ENCODE results near the gene PRKCE.

The PRKCE gene

DNA sequence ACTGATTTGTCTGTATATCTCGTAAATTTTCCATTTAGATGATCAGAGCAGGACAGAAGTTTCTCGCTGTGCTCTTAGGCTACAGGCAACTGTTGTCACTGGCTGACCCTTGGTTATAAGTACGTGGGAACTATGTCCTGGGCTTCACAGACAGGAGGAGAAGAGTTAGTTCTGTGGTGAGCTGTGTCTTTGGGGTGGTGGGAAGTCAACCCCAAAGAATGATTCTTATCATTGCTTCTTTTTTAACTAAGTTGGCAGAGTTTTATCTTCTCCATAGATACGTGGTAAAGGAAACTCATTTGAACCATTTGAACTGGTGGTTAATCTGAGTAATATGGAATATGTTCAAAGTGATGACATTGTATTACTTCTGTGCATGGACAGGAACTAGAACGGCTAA is 415.1 kb downstream of the PRKCE start:
- no peak for DNase-seq (ENCODE audit: low read depth in 2 of 3, low spot score in 1 of 3)

DNA sequence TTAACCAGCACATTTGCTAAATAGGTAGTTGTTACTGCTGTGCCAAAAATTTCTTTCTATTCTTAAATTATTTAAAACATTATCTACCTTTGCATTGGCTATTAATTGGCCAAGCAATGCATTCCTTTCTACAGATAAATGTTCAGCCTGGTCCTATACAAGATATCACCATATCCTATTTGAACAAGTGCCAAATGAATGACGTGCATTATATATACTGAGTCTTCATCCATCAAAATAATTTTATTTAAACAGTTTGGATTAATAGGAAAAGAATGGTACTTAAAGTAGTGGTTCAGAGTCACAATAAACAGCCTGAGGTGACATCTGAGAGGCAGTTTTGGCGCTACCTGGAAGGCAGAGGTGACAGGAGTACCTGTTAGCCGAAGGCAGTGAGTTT is 415.6 kb downstream of the PRKCE start:
- no peak for DNase-seq (ENCODE audit: low read depth in 2 of 3, low spot score in 1 of 3)

GRCh38 chr2:46067501-46068305 is 416.2 kb downstream of the PRKCE start:
- no peak for DNase-seq (ENCODE audit: low read depth in 2 of 3, low spot score in 1 of 3)

DNA sequence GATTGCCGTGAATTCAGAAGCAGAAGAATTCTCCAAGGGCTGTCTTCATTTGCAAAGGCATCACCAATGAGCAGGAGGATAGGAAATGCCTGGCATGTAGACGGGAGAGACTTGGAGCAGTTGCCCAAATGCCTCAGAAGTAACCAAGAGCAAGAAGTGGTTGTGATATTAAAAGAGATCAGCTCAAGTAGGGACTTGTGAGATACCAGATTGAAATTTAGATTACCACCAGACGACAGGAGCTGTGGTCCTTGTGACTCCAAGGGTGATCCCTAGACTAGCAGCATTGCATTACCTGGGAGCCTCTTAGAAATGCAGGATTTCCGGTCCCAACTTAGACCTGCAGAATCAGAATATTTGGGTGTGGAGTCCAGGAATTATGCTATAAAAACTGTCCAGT is 417.2 kb downstream of the PRKCE start:
- no peak for DNase-seq (ENCODE audit: low read depth in 2 of 3, low spot score in 1 of 3)

- DNase-seq (ENCODE audit: low read depth in 2 of 3, low spot score in 1 of 3) = no peak
Measured at GRCh38 chr2:46071074-46071473, 419.6 kb downstream of the PRKCE start.

GRCh38 chr2:46072101-46072820 is 420.8 kb downstream of the PRKCE start:
- DNase-seq (ENCODE audit: low read depth in 2 of 3, low spot score in 1 of 3) = no peak

DNA sequence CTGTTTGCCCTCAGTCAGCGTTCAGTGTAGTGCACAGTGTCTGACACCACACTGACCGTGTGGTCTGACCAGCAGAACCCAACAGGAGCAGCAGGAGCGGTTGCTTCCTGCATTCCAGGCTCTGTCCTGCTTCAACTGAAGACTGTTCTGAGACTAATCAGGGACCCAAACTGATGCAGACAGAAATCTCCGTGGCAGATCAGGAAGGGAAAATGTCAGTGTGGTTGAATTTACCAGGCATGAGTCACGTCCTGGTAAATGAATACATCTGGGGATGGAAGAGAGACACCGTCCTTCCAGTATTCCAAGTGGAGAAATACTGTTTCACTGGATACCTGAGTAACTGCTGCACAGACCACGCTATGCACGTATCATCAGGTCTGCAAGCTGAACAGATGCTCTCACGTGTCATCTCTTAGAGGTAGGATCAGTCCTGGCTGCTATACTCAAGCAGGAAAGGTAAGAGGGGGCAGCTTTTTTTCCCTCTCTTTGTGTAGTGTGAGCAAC is 422.1 kb downstream of the PRKCE start:
- DNase-seq (ENCODE audit: low read depth in 2 of 3, low spot score in 1 of 3) = no peak

GRCh38 chr2:46074501-46074900 is 423.0 kb downstream of the PRKCE start:
- no peak for DNase-seq (ENCODE audit: low read depth in 2 of 3, low spot score in 1 of 3)

DNA sequence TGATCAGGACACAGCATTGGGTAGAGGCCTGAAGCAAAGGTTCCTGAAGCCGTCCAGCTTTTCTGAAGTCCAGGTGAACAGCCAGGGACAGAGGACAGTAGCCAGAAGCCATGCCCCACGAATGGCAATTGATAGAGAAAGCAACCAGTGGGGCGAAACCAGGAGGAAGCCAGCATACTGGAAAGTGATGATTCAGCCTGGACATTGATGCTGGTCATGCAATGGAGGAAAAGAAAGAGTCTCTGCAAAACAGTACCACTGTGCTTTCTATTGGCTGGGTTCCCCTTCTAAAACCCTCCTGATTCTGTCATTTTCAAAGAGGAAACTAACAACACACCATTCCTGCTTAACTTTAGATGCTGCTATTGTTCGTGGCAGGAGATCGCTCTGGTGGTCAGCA is 424.4 kb downstream of the PRKCE start:
- DNase-seq (ENCODE audit: low read depth in 2 of 3, low spot score in 1 of 3) = no peak

- no peak for DNase-seq (ENCODE audit: low read depth in 2 of 3, low spot score in 1 of 3)
Measured at GRCh38 chr2:46076251-46076650, 424.8 kb downstream of the PRKCE start.

DNA sequence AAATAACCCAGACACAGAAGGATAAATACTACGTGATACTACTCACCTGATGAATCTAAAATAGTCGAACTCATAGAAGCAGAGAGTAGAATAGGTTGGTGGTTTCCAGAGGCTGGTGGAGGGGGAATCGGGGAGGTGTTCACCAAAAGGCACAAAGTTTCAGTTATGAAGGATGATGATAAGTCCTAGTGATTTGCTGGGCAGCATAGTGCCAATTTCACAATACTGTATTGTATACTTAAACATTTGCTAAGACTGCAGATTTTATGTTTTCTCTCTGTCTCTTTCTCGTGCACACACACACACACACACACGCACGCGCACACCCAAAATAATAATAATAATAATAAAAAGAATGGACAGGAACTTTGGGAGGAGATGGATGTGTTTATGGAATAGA is 425.4 kb downstream of the PRKCE start:
- DNase-seq (ENCODE audit: low read depth in 2 of 3, low spot score in 1 of 3) = no peak

DNA sequence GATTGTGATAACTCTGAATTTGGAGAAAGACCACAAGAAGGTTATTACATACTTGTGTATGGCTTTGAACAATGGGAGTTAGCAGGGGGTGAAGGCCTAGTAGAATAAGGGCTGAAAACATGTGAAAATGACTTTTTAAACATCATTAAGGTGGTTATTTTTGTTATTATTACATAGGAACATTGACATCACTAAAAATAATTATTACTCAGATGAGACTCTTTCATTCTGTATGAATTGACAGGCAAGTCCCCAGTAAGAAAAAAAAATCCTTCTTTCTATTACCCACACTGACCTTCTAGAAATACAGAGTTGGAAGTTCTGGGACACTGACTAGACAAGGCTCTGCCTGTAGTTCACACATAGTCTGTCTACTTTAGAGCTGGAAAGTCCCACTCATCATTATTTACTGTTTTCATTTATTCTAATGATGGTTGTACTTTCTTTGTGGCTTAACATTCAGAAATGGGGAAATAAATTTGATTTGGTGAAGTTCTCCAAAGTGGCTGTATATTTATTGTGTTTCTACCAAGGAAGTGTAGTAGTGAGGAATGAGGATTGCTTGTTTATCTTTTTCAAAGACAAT is 426.1 kb downstream of the PRKCE start:
- DNase-seq (ENCODE audit: low read depth in 2 of 3, low spot score in 1 of 3) = no peak

DNA sequence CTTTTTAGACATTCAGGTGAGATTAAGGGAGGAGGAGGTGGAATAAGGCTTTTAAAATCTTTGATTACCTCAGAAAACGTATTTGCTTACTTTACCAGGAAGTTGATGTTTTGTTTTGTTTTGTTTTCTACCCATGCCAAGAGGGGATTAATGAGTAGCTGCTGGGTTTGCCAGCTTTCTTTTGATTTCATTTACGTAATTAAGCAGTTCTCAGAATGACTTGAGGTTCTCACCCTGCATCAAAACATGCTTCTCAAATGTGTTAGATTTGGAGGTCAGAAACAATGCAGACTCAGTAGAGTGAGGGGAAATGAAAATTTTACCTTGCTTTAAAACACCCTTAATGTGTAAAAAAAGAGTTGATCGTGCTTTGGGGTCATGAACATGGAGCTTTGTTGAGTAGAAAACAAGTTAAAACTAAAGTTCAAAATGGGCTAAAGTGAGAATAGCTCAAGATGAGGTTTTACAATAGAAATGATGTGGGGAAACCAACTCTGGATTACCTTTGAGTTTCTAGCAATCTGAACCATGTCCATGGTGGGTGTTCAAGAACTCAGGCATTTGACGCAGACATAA is 428.6 kb downstream of the PRKCE start:
- no peak for DNase-seq (ENCODE audit: low read depth in 2 of 3, low spot score in 1 of 3)

GRCh38 chr2:46082531-46083485 is 431.3 kb downstream of the PRKCE start:
- DNase-seq (ENCODE audit: low read depth in 2 of 3, low spot score in 1 of 3) = no peak

DNA sequence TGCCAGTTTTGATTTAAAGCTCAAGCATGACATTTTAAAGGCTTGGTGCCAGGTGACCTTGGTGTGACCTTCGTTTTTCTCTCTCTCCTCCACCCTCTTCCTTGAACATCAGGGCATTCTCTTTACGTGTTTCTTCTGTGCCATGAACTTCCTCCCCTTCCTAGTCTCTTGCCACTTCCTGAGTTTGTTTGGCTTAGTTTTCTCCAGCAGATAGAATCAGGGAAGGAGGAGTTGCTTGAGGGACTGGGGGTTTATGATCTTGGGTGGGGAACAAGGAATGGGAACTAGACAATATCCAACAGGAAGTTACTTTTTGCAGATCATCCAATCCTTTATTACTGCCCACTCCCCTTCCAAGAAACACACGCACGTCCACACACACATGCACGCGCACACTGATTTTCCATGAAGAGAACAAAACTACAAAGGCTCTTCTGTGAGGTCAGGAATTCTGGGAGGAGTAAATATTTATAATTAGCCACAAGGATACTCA is 435.1 kb downstream of the PRKCE start:
- DNase-seq (ENCODE audit: low read depth in 2 of 3, low spot score in 1 of 3) = no peak

DNA sequence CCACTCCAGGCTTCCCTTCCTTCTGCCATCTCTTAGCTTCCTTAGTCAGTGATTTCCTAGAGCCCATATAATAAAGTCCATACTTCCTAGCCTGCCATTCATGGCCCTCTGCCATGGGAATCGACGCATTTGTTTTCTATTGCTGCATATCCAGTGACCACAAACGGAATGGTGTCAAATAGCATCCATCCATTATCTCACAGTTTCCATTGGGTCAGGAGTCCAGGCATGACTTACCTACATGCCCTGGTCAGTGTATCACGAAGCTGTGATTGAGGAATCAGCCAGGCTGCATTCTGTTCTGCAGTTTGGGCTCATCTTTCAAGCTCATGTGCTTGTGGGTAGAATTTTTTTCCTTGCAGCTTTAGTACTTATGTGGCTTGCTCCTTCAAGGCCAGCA is 436.0 kb downstream of the PRKCE start:
- no peak for DNase-seq (ENCODE audit: low read depth in 2 of 3, low spot score in 1 of 3)

GRCh38 chr2:46091004-46091403 is 439.5 kb downstream of the PRKCE start:
- DNase-seq (ENCODE audit: low read depth in 2 of 3, low spot score in 1 of 3) = no peak

GRCh38 chr2:46091961-46092667 is 440.6 kb downstream of the PRKCE start:
- no peak for DNase-seq (ENCODE audit: low read depth in 2 of 3, low spot score in 1 of 3)

DNA sequence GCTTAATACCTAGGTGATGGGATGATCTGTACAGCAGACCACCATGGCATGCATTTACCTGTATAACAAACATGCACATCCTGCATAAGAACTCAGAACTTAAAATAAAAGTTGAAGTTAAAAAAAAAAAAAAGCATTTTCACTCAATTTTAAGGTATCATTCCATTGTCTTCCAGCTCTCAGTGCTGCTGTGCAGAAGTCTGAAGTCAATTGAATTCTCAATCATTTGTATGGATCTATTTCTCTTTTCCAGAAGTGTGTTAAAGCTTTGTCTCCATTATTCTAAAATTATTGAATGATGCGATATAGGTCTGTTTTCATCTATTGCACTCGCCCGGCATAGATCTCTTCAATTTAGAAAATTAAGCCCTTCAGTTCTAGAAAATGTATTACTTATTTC is 443.2 kb downstream of the PRKCE start:
- DNase-seq (ENCODE audit: low read depth in 2 of 3, low spot score in 1 of 3) = no peak

- no peak for DNase-seq (ENCODE audit: low read depth in 2 of 3, low spot score in 1 of 3)
Measured at GRCh38 chr2:46095830-46096229, 444.4 kb downstream of the PRKCE start.

Measured in stimulated activated CD4-positive, alpha-beta T cell treated with anti-CD3 and anti-CD28 coated beads, Interleukin-12 subunit alpha, Interleukin-12 subunit beta, amount 100 ng/mL, for 48 hours (primary cell).